Skin of body (tissue), 2 donors: ENCODE measurements around the gene ERBIN. TPM values are rescaled to one million over a fixed set of nuclear protein-coding genes. Genes with fewer than 3 reads are reported as not detected.
A peak's percentile ranks its signal among the peaks of the same experiment; 100 is the strongest.
"Not testable (repeated sequence)": the region's sequence is repeated elsewhere in the genome, so short reads cannot be mapped to it uniquely, and the experiment has no call there.

Source experiments
- DNase-seq: peaks from one replicate; lab custom pipeline; 2025; lab: John Stamatoyannopoulos, UW
- total RNA-seq: library from RNA; depleted of rRNA; stranded (reverse); fragments of >200 nt; gene quantifications from one replicate; pipeline ENCODE4 v1.2.3, GENCODE V29; 2014

ERBIN gene
- 116 TPM for total RNA-seq

GRCh38 chr5:65926276-65926783, at the start of gene ERBIN:
Gene ERBIN (plus strand): TSS chr5:65926575. CDS start chr5:65992719, 66,144 bp downstream.
- DNase-seq: peak; percentile 74

- no peak for DNase-seq
Observed at GRCh38 chr5:65876970-65877369, 49.4 kb upstream of the ERBIN start.

DNA sequence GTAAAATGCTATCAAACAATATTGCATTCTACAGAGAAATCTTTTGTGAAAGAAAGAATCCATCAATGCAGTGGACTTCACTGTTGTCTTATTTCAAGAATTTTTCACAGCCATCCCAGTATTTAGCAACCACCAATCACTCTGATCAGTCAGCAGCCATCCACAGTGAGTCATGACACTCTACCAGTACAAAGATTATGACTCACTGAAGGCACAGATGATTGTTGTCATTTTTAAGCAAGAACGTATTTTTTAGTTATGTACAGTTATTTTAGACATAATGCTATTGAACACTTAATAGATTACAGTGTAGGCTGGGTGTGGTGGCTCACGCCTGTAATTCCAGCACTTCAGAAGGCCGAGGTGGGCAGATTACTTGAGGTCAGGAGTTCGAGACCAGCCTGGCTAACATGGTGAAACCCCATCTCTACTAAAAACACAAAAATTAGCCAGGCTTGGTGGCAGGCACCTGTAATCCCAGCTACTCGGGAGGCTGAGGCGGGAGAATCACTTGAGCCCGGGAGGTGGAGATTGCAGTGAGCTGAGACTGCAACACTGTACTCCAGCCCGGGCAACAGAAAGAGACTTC, 46.6 kb upstream of the ERBIN start:
- DNase-seq: not testable (repeated sequence)

DNA sequence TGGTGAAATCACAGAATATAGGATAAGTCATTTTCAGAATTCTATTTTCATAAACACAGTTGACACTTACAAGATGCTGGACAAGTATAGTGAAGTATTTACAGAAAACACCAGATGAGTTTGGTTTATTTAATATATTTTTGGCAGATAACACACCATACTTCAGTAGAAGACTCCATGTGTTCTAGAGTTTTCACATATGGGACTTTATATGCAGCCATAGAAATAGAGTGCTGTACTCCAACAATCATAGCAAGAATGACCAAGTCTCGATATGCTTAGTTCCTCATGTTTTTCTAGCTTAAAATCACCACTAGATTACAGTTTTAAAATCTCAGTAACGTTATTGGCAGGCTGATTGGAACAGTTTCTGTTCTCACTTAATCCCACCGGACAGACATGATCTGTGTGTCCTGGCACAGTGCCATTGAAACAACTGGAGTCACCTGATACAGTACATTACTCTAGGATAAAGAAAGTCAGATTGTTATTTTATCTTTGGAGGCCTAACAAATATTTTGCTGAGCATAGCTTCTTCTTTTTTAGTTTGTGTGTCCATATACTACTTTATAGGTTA, 45.8 kb upstream of the ERBIN start:
- no peak for DNase-seq

- no peak for DNase-seq
Observed at GRCh38 chr5:65882278-65882677, 44.1 kb upstream of the ERBIN start.

DNA sequence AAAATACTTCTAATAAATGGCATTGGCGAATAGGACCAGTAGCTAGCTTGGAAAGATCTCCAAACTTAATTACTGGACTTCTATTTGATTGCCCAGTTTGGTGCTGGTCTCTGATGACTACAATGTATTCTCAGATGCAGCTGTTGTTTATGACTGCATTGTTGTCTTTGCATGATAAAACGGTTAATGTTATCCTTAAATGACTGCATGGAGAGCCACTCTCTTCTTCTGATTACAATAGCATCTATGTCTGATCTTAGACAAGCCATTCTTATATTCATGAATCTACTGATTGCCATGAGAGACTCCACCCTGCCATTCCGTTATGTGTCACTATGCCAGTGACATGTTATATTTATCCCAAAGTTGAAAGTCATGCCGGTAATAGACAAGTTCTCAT, 42.9 kb upstream of the ERBIN start:
- DNase-seq: no peak

- DNase-seq: no peak
Observed at GRCh38 chr5:65886387-65886786, 40.0 kb upstream of the ERBIN start.

DNA sequence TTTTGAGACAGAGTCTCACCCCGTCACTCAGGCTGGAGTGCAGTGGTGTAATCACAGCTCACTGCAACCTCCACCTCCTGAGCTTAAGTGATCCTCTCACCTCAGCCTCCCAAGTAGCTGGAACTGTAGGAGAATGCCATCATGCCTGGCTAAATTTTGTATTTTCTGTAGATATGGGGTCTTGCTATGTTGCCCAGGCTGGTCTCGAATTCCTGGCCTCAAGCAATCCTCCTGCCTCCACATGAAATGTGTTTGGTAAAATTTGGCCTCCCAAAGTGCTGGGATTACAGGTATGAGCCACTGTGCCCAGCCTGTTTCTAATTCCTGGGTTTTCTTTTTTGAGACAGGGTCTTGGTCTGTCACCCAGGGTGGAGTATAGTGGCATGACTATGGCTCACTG, 34.4 kb upstream of the ERBIN start:
- DNase-seq: not testable (repeated sequence)

GRCh38 chr5:65892801-65893200, 33.6 kb upstream of the ERBIN start:
- DNase-seq: no peak

GRCh38 chr5:65893749-65894430, 32.5 kb upstream of the ERBIN start:
- DNase-seq: no peak

- no peak for DNase-seq
Observed at GRCh38 chr5:65895891-65896290, 30.5 kb upstream of the ERBIN start.

DNA sequence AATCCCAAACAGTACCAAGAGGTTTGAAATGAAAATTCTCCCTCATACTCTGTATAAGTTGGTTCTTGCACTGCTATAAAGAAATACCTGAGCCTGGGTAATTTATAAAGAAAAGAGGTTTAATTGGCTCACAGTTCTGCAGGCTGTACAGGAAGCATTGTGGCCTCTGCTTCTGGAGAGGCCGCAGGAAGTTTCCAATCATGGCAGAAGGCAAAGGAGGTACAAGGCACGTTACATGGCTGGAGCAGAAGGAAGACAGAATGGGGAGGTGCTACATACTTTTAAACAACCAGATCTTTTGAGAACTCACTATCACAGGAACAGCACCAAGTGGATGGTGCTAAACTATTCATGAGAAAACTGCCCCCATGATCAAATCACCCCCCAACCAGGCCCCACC, 25.6 kb upstream of the ERBIN start:
- DNase-seq: no peak

DNA sequence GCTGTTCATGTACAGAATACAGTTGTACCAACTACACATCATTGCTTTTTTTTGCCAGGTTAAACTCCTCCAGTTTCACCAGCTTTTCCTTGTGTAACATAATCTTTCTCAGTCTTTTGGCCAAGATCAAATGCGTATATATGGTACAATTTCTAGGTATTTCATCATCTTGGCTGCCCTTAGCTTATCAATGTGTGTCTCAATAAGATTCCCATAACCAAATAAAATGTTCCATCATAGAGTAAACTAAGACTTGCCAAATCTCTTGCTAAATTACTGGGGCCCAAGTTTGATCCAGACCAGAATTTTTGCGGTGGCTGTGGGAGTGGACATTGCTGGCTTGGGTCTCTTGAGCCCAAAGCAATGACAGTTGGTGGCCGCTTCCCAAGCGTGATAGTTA, 24.3 kb upstream of the ERBIN start:
- DNase-seq: no peak

- no peak for DNase-seq
Observed at GRCh38 chr5:65903581-65903980, 22.8 kb upstream of the ERBIN start.

- no peak for DNase-seq
Observed at GRCh38 chr5:65906256-65906655, 20.1 kb upstream of the ERBIN start.

DNA sequence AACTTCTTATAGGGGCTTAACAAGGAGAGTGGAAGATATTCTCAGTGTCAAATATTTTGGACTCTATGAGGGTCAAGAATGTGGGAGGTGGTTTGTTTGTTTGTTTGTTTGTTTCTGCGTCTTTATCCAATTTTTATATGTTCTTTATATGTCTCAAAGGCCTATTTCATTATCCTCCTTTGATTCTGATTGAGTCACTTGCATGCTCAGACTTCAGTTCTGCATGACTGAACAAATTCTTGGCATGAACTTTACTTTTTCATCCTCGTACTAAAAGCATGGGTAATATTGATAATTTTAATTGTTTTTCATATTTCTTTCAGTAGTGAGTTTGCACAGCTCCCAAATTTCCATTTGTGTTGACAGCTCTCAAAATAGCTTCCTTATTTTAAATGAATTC, 19.2 kb upstream of the ERBIN start:
- no peak for DNase-seq

GRCh38 chr5:65910711-65911110, 15.7 kb upstream of the ERBIN start:
- DNase-seq: no peak

DNA sequence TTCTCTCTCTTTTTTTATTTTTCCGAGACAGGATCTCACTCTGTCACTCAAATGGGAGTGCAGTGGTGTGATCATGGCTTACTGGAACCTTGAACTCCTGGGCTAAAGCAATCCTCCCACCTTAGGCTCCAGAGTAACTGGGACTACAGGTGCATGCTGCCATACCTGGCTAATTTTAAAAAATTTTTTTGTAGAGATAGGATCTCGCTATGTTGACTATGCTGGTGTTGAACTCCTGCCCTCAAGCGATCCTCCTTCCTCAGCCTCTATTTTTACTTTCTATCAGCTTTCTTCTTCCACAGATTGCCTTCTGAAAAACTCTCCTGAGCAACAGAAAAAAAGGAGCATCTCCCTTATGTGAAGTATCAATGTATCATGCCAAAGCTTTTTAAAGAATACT, 14.1 kb upstream of the ERBIN start:
- DNase-seq: no peak

GRCh38 chr5:65913519-65913918, 12.9 kb upstream of the ERBIN start:
- no peak for DNase-seq

- DNase-seq: no peak
Observed at GRCh38 chr5:65914641-65915196, 11.7 kb upstream of the ERBIN start.

DNA sequence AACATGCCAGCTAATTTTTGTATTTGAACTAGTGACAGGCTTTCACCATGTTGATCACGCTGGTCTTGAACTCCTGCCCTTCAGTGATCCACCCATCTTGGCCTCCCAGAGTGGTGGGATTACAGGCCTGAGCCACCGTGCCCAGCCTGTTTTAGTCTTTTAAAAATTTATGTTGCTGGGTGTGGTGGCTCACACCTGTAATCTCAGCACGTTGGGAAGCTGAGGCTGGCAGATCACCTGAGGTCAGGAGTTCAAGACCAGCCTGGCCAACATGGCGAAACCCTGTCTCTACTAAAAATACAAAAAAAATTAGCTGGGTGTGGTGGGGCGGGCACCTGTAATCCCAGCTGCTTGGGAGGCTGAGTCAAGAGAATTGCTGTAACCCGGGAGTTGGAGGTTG, 10.7 kb upstream of the ERBIN start:
- not testable (repeated sequence) for DNase-seq

GRCh38 chr5:65916066-65916465, 10.3 kb upstream of the ERBIN start:
- DNase-seq: no peak

DNA sequence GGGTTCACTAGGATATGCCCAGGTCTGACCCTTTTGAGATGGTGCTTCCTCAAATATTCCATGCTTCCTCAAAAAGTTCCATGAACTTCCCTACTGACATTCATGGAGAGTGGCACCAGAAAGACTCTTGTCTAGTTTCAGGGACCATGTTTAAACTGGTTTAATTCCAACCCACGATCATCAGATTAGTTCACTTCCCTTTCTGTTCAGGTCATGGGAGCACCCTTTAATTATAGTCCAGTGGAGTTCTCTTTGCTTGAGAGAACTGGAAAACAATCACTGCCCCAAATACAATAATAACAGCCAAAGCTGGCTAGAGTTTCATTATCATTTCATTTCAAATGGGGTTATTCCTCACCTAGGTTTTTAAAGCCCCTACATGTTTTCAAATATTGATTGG, 9.7 kb upstream of the ERBIN start:
- DNase-seq: no peak
